ENCODE measurements around the gene ATP2B3.

- TF ChIP-seq CTCF (IDR thresholded peaks at IDR 0.05) (no peak), POLR2A (IDR thresholded peaks at IDR 0.05) (no peak), POLR2AphosphoS5 (IDR thresholded peaks at IDR 0.05) (no peak)
Observed at GRCh38 chrX:153611298-153612095, 94.1 kb downstream of the ATP2B3 start.

Data from upper lobe of left lung (tissue), 4 donors.